Measurements from ENCODE around the gene ATG9B. TPM values are rescaled to one million over a fixed set of nuclear protein-coding genes. Genes with fewer than 3 reads are reported as not detected.

The ATG9B gene, protein sequence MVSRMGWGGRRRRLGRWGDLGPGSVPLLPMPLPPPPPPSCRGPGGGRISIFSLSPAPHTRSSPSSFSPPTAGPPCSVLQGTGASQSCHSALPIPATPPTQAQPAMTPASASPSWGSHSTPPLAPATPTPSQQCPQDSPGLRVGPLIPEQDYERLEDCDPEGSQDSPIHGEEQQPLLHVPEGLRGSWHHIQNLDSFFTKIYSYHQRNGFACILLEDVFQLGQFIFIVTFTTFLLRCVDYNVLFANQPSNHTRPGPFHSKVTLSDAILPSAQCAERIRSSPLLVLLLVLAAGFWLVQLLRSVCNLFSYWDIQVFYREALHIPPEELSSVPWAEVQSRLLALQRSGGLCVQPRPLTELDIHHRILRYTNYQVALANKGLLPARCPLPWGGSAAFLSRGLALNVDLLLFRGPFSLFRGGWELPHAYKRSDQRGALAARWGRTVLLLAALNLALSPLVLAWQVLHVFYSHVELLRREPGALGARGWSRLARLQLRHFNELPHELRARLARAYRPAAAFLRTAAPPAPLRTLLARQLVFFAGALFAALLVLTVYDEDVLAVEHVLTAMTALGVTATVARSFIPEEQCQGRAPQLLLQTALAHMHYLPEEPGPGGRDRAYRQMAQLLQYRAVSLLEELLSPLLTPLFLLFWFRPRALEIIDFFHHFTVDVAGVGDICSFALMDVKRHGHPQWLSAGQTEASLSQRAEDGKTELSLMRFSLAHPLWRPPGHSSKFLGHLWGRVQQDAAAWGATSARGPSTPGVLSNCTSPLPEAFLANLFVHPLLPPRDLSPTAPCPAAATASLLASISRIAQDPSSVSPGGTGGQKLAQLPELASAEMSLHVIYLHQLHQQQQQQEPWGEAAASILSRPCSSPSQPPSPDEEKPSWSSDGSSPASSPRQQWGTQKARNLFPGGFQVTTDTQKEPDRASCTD
- 0.25 to 0.94 TPM (median 0.43 TPM) in 5 replicates for total RNA-seq (2022; extraction: Qiagen RNA extraction; ENCODE audit: low read depth)

DNA sequence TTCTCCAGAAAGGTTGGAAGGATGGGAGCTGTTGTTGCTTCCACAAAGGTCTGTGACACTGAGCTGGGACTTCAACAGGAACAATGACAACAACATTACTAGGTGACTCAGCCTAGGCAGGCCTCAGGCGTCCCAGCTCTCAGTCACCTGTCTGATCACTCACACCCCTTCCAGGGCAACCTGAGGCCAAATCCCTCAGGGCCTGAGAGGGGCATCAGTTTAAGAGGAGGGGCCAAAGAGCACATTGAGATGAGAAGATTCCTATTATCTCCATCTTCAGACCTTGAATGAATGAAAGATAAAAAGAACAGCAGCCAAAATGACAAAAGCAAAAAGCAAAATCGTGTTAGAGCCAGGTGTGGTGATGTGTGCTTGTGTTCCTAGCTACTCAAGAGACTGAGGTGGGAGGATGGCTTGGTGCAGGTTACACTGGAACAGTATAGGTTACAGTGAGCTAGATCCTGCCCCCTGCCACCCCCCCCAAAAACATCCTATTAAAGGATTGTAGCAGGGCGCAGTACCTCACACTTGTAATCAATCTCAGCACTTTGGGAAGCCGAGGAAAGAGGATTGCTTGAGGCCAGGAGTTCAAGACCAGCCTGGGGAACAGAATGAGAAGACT is at the start of gene ATG9B:
ATG9B (minus strand) TSS at position 60 of the 622 bp plus-strand sequence. CDS start 71 bp downstream, outside the sequence.

GRCh38 chr7:151059367-151060112 is 35.2 kb upstream of the ATG9B start, which contains the start of gene SLC4A2:
TSS of gene SLC4A2 (plus strand) at chr7:151059589. CDS start at chr7:151061988, 2,399 bp downstream.

GRCh38 chr7:151057506-151057988 is 33.3 kb upstream of the ATG9B start, which contains the start of gene CDK5:
TSS of gene CDK5 (minus strand) at chr7:151057897. CDS start at chr7:151057848, 49 bp downstream.

DNA sequence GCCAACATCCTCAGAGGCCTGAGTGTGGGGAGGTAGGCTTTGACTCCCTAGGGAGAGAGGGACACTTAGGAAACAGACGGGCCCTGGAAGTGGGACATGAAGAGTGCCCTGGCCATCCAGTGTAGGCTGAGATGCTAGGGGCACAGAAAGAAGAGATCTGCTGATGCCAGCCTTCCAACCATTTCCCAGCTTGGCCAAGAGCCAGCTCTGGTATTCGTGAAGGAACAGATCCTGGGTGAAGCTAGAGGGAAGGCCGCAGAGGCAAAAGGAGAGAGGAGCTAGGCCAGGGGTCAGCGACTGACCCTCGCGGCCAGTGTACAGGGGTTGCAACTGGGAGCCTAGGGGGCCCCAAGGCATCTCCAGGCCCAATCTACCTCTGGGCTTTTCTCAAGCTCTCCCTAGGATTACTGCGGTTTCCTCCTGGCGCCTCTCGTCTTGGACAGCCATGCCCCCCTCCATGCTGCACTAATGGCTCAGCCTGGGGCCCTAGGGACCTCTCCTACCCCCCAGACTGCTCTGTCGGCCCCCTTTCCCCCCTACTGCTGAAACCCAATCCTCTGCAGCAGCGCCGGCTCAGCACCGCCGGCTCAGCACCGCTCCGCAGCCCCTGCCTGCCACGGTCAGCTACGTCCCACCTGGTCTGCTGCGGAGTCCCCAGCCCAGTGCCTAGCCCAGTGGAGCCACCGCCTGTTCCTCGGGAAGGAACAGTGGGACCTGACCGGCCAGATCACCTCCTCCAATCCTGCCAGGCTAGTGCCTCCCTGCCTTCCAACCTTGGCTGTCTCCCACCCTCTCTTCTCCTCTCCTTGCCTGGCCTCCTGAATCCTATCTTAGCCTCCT is 23.9 kb upstream of the ATG9B start, which contains the start of gene ASIC3:
ASIC3 (plus strand) TSS at position 556 of the 840 bp plus-strand sequence. CDS start 355 bp downstream, outside the sequence.

GRCh38 chr7:151028131-151028947 is 4.0 kb upstream of the ATG9B start, which contains the start of gene ABCB8:
TSS of gene ABCB8 (plus strand) at chr7:151028450. CDS start at chr7:151028516, 66 bp downstream.

GRCh38 chr7:150990416-150991186 is 33.7 kb downstream of the ATG9B start, which contains the start of gene NOS3:
TSS of gene NOS3 (plus strand) at chr7:150991017. CDS start at chr7:150993804, 2,787 bp downstream.

GRCh38 chr7:150978126-150978789 is 46.0 kb downstream of the ATG9B start, which contains the start of gene KCNH2:
TSS of gene KCNH2 (minus strand) at chr7:150978321. CDS start at chr7:150977913, 408 bp downstream.

Other genes with a start within 250 kb of the ATG9B start
- not detected in 5 replicates for gene TMEM176B, start 224.1 kb downstream of the ATG9B start, total RNA-seq (2022; extraction: Qiagen RNA extraction; ENCODE audit: low read depth)
- gene TMEM176A, start 223.7 kb downstream of the ATG9B start, total RNA-seq (2022; extraction: Qiagen RNA extraction; ENCODE audit: low read depth) = not detected in 5 replicates
- 0.06 TPM in 1 of 5 replicates, not detected in the others for gene AOC1, start 172.0 kb downstream of the ATG9B start, total RNA-seq (2022; extraction: Qiagen RNA extraction; ENCODE audit: low read depth)
- 0.71 to 1.2 TPM (median 0.98 TPM) in 5 replicates for gene KCNH2, start 46.2 kb downstream of the ATG9B start, total RNA-seq (2022; extraction: Qiagen RNA extraction; ENCODE audit: low read depth)
- gene NOS3, start 33.5 kb downstream of the ATG9B start, total RNA-seq (2022; extraction: Qiagen RNA extraction; ENCODE audit: low read depth) = 0.07 to 1.0 TPM (median 0.46 TPM) in 5 replicates
- 26.6 to 53.5 TPM (median 47.4 TPM) in 5 replicates for gene ABCB8, start 4.0 kb upstream of the ATG9B start, total RNA-seq (2022; extraction: Qiagen RNA extraction; ENCODE audit: low read depth)
- gene ASIC3, start 24.0 kb upstream of the ATG9B start, total RNA-seq (2022; extraction: Qiagen RNA extraction; ENCODE audit: low read depth) = 6.8 to 11.5 TPM (median 9.8 TPM) in 5 replicates
- gene CDK5, start 33.4 kb upstream of the ATG9B start, total RNA-seq (2022; extraction: Qiagen RNA extraction; ENCODE audit: low read depth) = 31.4 to 36.6 TPM (median 35.2 TPM) in 5 replicates
- 149 to 300 TPM (median 293 TPM) in 5 replicates for gene SLC4A2, start 35.1 kb upstream of the ATG9B start, total RNA-seq (2022; extraction: Qiagen RNA extraction; ENCODE audit: low read depth)
- gene FASTK, start 56.3 kb upstream of the ATG9B start, total RNA-seq (2022; extraction: Qiagen RNA extraction; ENCODE audit: low read depth) = 40.8 to 89.4 TPM (median 74.8 TPM) in 5 replicates
- 25.0 to 62.9 TPM (median 56.1 TPM) in 5 replicates for gene TMUB1, start 59.0 kb upstream of the ATG9B start, total RNA-seq (2022; extraction: Qiagen RNA extraction; ENCODE audit: low read depth)
- gene AGAP3, start 62.0 kb upstream of the ATG9B start, total RNA-seq (2022; extraction: Qiagen RNA extraction; ENCODE audit: low read depth) = 37.7 to 73.4 TPM (median 64.2 TPM) in 5 replicates
- 0.23 TPM in 1 of 5 replicates, not detected in the others for gene GBX1, start 143.2 kb upstream of the ATG9B start, total RNA-seq (2022; extraction: Qiagen RNA extraction; ENCODE audit: low read depth)
- gene ASB10, start 162.8 kb upstream of the ATG9B start, total RNA-seq (2022; extraction: Qiagen RNA extraction; ENCODE audit: low read depth) = not detected in 5 replicates
- gene H2BK1, start 186.0 kb upstream of the ATG9B start, total RNA-seq (2022; extraction: Qiagen RNA extraction; ENCODE audit: low read depth) = not detected in 5 replicates
- gene ABCF2, start 202.7 kb upstream of the ATG9B start, total RNA-seq (2022; extraction: Qiagen RNA extraction; ENCODE audit: low read depth) = 49.7 to 70.8 TPM (median 65.5 TPM) in 5 replicates
- 29.8 to 50.8 TPM (median 45.0 TPM) in 5 replicates for gene CHPF2, start 208.0 kb upstream of the ATG9B start, total RNA-seq (2022; extraction: Qiagen RNA extraction; ENCODE audit: low read depth)
- gene SMARCD3, start 224.2 kb upstream of the ATG9B start, total RNA-seq (2022; extraction: Qiagen RNA extraction; ENCODE audit: low read depth) = 8.0 to 11.8 TPM (median 10.5 TPM) in 5 replicates

All from A549 treated with ZK216348 at 1 μM for 4 hours (cell line).